Astrocyte (in vitro differentiated cells and primary cell): ENCODE data around the gene MELTF.

ENCODE experiments used
- CTCF ChIP-seq: IDR thresholded peaks from 2 replicates; pipeline ENCODE4 v1.5.1; 2011; ENCODE audit warnings: low read depth, mild to moderate bottlenecking, inconsistent platforms, low read length, moderate library complexity; ENCODE audit not compliant: insufficient read depth
- EZH2 ChIP-seq: IDR thresholded peaks from 2 replicates; pipeline ENCODE4 v1.6.1; 2012; ENCODE audit warnings: mild to moderate bottlenecking, low read length, inconsistent platforms; ENCODE audit not compliant: insufficient read depth

GRCh38 chr3:197038679-197039462 is 9.3 kb upstream of the MELTF start:
- TF ChIP-seq CTCF (no peak), EZH2 (no peak)
